Brain microvascular endothelial cell (primary cell): Measurements from ENCODE around the gene XPNPEP2.

Experiments
- DNase-seq: peaks from one replicate; pipeline ENCODE4 v3.0.0-alpha.2; 2020
- H3K27ac ChIP-seq: fragments of 250-450 bp; sonication (Bioruptor Pico); 2 replicates; pipeline ENCODE4 v1.5.1; 2020; ENCODE audit warnings: mild to moderate bottlenecking, moderate library complexity
- H3K27me3 ChIP-seq: fragments of 250-450 bp; sonication (Bioruptor Pico); replicated peaks from 2 replicates; pipeline ENCODE4 v1.5.1; 2020; ENCODE audit warnings: mild to moderate bottlenecking
- H3K36me3 ChIP-seq: fragments of 250-450 bp; sonication (Bioruptor Pico); replicated peaks from 2 replicates; pipeline ENCODE4 v1.5.1; 2020; ENCODE audit warnings: mild to moderate bottlenecking
- H3K4me3 ChIP-seq: 2 replicates; pipeline ENCODE4 v1.5.1; 2011; ENCODE audit warnings: low read depth, mild to moderate bottlenecking, control low read depth, low read length, moderate library complexity
- in situ Hi-C: cut with HindIII; loops from 2 replicates; pipeline ENCODE4 v1.10.0; 2017; ENCODE audit warnings: low sequenced_read_pairs, low pct_ligation_motif_present
- TF ChIP-seq, protein P1 (sequence below): IDR thresholded peaks from 2 replicates; pipeline ENCODE4 v1.5.1; 2011; ENCODE audit warnings: low read depth, mild to moderate bottlenecking, moderate library complexity, low read length, control low read depth, inconsistent platforms; ENCODE audit errors: missing control alignments

Gene XPNPEP2

DNA sequence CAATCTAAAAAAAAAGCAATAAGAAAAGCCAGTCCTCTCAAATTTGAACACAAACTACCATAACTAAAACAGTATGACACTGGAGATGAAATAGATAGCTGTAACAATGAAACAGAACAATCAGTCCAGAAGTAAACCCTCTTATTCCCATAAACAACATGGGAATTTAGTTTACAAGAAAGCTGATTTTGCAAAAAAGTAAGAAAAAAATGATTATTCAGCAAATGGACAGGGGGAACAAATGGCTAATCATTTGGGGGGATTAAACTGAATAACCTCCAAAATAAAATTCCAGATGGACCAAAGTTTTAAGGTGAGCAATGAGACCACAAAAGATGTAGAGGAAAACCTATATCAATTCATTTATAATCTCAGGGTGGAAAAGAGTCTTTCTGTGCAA lies 24.9 kb downstream of the XPNPEP2 start:
- H3K27me3 ChIP-seq: no peaks in the 10 kb centered on the region
- in situ Hi-C loops: no loop called here
- TF ChIP-seq, protein P1, sequence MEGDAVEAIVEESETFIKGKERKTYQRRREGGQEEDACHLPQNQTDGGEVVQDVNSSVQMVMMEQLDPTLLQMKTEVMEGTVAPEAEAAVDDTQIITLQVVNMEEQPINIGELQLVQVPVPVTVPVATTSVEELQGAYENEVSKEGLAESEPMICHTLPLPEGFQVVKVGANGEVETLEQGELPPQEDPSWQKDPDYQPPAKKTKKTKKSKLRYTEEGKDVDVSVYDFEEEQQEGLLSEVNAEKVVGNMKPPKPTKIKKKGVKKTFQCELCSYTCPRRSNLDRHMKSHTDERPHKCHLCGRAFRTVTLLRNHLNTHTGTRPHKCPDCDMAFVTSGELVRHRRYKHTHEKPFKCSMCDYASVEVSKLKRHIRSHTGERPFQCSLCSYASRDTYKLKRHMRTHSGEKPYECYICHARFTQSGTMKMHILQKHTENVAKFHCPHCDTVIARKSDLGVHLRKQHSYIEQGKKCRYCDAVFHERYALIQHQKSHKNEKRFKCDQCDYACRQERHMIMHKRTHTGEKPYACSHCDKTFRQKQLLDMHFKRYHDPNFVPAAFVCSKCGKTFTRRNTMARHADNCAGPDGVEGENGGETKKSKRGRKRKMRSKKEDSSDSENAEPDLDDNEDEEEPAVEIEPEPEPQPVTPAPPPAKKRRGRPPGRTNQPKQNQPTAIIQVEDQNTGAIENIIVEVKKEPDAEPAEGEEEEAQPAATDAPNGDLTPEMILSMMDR: no peak
- H3K4me3 ChIP-seq: no peak overlapping the region
- H3K36me3 ChIP-seq: no peaks in the 10 kb centered on the region
- DNase-seq: no peak
- no peak overlapping the region for H3K27ac ChIP-seq

- in situ Hi-C loops: no loop called here
- Histone ChIP-seq H3K27ac (no peak overlapping the region), H3K27me3 (no peaks in the 10 kb centered on the region), H3K36me3 (no peaks in the 10 kb centered on the region), H3K4me3 (no peak overlapping the region)
- no peak for DNase-seq
- TF ChIP-seq, protein P1: no peak
Measured at GRCh38 chrX:129768186-129768585, 29.4 kb downstream of the XPNPEP2 start.

GRCh38 chrX:129768586-129769466 lies 30.0 kb downstream of the XPNPEP2 start:
- no peak overlapping the region for H3K4me3 ChIP-seq

DNA sequence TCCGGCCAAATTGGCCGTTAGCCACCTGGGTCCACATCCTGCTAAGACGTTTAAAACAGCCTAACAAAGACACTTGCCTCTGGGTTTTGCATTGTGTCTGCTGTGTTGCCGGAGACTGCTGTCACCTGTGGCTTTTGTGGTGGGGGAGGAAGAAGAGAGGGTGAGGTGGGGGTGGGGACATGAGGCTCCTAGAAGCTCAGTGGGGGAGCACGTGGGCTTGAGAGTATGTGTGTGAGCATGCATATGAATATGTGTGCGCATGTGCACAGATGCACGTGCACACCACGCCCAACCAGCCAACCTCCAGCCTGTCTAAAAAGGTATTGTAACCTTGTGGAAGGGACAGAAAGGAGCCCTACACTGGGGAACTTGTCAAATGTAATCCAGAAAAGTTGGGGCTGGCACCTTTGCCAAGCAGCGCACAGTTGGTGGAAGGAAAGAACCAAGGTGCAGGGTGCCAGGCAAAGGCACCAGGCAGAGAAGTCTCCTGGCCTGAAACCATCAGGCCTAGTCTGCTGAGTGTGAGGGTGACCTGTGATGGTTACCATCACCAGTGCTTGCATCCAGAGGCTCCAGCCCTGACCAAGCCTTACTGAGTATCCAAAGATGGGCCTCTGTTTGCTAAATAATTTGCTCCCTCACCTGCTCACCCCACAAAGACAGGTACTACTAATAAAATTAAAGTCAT lies 30.8 kb downstream of the XPNPEP2 start:
- H3K27ac ChIP-seq: no peak overlapping the region
- DNase-seq: no peak

More at GRCh38 chrX:129768586-129769466, 30.0 kb downstream of the XPNPEP2 start:
- in situ Hi-C loops: no loop called here
- H3K27me3 ChIP-seq: no peaks in the 10 kb centered on the region
- TF ChIP-seq, protein P1: no peak
- no peak overlapping the region for H3K27ac ChIP-seq
- no peak for DNase-seq
- H3K36me3 ChIP-seq: no peaks in the 10 kb centered on the region

GRCh38 chrX:129771266-129771995 lies 32.7 kb downstream of the XPNPEP2 start:
- Histone ChIP-seq H3K4me3 (no peak overlapping the region), H3K36me3 (no peaks in the 10 kb centered on the region), H3K27ac (no peak overlapping the region), H3K27me3 (no peaks in the 10 kb centered on the region)
- TF ChIP-seq, protein P1: no peak
- no peak for DNase-seq
- in situ Hi-C loops: no loop called here

More for the DNA sequence above, 30.8 kb downstream of the XPNPEP2 start:
- TF ChIP-seq, protein P1: no peak
- Histone ChIP-seq H3K27me3 (no peaks in the 10 kb centered on the region), H3K4me3 (no peak overlapping the region), H3K36me3 (no peaks in the 10 kb centered on the region)
- in situ Hi-C loops: no loop called here
